GM19467 (cell line): ENCODE measurements around the gene COA3.

ENCODE experiments used
- ATAC-seq: cut with Tn5 transposase; IDR thresholded peaks from one replicate; pipeline ENCODE4 v1.9.1; 2021; ENCODE audit warnings: mild to moderate bottlenecking, moderate library complexity; ENCODE audit not compliant: unreplicated experiment

Gene COA3

GRCh38 chr17:42818379-42818778 lies 19.9 kb upstream of the COA3 start:
- ATAC-seq: no peak

- ATAC-seq: no peak
Observed at GRCh38 chr17:42817866-42818265, 19.4 kb upstream of the COA3 start.

DNA sequence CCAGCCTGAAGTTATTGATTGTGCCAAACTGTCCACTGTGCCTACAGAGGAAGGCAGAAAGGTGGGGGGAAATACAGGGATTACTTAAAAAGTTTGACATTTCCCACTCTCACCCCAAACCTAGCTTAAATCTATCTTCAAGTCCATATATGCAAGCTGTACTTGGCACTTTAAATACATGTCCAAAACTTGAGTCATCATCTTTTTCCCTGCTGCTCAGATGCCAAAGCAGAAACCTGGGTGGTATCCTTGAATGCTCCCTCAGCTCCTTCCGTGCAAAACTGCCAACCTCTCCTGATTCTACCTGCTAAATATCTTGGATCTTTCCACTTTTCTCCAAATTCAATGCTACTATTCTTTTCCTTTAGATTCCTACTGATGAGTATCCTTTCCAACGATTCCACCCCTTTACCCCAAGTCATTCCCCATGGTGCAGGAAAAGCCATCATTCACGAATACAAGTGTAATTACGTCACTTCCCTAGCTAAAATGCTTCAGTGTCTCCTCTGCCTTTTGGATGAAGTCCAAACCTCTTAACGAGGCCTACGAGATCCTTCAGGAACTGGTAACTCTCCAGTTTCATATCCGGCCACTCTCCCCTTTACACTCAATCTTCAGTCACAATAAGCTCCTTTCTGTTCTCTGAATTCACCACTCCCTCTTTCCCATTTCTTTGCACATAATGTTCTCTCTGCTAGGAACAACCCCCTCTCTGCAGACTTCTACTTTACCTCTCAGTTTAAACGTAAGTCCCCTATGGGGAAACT lies 16.3 kb upstream of the COA3 start:
- ATAC-seq: no peak

- ATAC-seq: no peak
Observed at GRCh38 chr17:42809250-42809649, 10.7 kb upstream of the COA3 start.

DNA sequence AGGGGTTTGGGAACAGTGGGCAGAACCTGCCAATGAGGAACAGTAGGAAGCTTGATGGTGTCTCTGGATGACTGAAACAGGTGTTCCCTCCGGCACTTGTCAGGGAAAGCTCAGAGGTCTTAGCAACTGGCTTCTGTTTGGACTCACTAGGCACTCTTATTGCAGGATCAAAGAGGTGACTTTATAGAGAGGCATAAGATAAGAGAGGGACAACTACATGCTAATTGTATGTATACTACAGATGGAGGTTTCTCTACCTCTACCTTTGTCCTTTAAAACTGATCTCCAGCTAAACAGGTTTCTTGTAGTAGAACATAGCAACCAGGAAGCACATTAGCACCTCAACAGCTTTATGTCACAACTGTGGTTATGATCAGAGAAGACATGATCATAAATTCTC lies 7.7 kb upstream of the COA3 start:
- no peak for ATAC-seq

DNA sequence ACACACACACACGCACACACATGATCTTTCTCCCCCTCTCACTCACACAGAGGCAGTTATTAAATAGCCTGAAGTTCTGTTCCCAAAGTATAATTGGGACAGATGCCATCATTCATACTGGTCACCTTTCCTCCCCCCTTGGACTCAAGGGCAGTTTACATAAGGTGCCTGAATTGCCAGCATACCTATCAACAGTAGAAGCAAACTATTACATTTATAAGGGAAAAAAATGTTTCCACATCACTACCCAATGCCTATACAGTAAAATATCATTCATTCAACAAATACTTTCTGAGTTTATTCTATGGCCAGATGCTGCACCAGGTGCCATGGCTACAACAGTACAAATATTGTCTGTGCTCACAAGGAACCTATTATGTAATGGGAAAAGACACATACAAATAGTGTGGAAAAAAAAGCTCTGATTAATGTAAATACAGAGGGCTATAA lies 6.4 kb upstream of the COA3 start:
- ATAC-seq: no peak

DNA sequence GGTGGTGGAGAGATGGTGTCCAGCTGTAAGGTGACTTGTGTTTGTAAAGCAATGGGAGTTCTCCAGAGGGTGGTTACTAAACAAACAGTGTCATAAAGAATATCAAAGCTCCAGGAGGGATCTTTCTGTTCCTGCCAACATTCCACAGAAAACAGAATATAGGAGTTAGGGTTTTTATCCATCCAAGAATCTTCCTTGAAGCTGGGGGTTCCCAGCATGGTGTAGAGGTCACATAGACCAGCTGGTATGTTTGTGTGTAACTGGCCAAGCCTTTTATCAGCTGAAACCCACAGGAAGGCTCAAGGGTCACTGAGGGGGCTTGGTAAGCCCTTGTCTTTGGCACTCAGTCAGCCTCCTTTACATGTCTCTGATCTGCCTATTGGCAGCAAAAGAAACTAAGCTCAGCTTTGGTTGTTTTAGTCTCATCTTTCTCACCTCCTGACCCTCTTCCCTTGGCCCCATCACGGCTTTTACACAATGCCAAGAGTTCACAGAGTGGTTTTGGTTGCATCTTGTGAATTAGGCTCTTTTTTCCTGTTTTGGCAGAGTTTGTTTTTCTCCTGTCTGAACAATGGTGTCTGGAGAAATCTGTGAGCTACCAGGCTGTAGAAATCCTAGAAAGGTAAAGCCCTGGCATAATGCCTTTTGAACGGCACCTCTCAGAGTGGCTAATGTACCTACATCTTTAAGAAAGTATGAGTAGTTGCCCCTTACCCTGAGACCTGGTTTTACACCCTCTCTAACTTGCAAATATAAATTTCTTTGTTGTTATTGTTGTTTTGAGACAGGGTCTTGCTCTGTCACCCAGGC lies 4.8 kb upstream of the COA3 start:
- ATAC-seq: no peak

GRCh38 chr17:42798011-42798382 lies 507 bp downstream of the COA3 start:
- no peak for ATAC-seq

DNA sequence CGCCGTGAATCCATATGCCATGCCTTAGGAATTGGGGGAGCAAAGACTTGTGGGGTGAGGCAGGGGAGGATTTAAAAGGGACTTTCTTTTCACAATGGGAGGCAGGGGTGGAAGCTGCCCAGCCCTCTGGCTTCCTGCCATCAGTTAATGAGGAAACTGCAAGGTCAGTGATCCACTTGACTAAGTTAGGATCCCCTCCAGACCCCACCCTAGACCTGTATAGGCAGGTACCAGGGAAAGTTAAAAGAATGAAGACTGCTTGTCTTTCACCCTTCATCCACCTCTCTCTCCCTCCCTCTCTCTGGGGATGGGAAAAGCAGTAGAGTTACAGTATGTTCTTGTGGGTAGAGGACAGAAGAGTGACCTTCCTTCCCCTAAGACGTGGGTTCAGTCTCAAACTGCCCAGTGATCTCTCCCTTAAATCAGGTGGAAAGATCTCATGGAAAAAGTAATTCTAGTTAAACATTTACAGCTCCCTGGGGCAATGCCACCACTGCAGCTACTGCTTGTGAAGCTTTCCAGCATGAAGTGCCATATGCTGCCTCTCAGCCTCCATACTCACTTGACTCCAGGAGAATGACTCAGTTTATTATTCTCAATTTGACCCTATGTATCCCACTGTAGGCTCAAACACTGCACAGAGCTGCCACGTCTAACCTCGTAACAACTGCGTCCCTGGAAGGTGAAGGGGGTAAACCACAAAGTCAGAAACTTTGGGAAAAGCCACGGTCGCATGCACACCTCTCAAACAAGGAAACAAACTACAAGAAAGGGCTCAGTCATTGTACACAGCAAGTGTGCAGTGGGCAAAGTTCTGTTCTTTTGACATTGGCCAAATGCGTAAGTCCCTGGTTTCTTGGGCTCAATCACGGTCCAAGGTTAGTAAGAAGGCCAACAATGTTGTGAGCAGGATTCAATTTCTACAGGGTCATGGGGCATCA lies 1.2 kb downstream of the COA3 start:
- no peak for ATAC-seq

DNA sequence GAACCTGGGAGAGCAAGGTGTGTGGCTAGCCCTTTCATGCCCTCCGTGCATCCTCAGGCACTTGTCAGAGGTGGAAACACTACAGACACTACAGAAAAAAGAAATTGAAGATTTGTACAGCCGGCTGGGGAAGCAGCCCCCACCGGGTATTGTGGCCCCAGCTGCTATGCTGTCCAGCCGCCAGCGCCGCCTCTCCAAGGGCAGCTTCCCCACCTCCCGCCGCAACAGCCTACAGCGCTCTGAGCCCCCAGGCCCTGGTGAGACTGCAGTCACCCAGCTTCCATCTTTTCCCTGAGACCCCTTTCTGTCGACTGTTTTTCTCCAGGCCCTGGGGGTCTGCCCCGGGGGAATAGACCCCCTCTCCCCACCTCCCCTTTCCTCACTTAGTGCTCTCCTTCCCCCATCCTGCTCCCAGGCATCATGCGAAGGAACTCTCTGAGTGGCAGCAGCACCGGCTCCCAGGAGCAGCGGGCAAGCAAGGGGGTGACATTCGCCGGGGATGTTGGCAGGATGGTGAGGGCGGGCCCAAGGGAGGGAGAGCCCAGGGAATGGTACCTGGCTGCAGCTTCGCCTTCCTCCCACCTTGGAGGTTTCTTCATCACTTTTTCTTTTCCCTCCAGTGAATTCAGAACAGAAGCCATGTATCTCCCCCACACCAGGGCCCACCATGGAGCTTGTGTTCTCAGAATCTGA lies 2.3 kb downstream of the COA3 start:
- no peak for ATAC-seq

DNA sequence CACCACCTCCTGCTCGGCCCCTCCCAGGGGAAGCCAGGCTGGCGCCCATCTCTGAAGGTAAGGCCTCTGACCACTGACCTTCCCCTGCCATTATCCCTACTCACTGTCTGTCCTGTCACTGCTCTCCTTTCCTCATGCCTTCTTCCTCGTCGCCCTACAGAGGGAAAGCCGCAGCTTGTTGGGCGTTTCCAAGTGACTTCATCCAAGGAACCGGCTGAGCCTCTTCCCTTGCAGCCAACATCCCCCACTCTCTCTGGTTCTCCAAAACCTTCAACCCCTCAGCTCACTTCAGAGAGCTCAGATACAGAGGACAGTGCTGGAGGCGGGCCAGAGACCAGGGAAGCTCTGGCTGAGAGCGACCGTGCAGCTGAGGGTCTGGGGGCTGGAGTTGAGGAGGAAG lies 3.0 kb downstream of the COA3 start:
- no peak for ATAC-seq

DNA sequence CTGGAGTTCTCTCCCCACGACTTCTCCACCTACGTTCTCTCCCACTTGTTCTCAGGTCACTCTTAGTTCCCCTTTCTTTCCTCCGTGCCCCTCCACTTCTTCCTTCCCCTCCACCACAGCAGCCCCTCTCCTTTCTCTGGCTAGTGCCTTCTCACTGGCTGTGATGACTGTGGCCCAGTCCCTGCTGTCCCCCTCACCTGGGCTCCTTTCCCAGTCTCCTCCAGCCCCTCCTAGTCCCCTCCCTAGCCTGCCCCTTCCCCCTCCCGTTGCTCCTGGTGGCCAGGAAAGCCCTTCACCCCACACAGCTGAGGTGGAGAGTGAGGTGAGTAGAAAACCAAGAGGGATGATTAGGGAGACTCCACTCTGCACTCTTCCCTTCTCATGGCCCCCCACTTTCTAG lies 3.4 kb downstream of the COA3 start:
- no peak for ATAC-seq

- ATAC-seq: no peak
Observed at GRCh38 chr17:42792545-42792944, 6.0 kb downstream of the COA3 start.

- ATAC-seq: no peak
Observed at GRCh38 chr17:42791948-42792347, 6.6 kb downstream of the COA3 start.

DNA sequence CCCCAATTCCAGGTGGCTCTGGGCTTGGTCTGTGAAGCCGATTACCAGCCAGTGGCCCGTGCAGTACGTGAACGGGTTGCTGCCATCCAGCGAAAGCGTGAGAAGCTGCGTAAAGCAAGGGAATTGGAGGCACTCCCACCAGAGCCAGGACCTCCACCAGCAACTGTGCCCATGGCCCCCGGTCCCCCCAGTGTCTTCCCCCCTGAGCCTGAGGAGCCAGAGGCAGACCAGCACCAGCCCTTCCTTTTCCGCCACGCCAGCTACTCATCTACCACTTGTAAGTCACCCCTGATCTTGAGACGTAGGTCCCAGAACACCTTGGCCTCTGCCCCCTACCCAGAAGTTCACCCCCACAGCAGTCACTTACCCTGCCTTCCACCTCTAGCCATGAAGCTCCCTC lies 11.2 kb downstream of the COA3 start:
- ATAC-seq: no peak

DNA sequence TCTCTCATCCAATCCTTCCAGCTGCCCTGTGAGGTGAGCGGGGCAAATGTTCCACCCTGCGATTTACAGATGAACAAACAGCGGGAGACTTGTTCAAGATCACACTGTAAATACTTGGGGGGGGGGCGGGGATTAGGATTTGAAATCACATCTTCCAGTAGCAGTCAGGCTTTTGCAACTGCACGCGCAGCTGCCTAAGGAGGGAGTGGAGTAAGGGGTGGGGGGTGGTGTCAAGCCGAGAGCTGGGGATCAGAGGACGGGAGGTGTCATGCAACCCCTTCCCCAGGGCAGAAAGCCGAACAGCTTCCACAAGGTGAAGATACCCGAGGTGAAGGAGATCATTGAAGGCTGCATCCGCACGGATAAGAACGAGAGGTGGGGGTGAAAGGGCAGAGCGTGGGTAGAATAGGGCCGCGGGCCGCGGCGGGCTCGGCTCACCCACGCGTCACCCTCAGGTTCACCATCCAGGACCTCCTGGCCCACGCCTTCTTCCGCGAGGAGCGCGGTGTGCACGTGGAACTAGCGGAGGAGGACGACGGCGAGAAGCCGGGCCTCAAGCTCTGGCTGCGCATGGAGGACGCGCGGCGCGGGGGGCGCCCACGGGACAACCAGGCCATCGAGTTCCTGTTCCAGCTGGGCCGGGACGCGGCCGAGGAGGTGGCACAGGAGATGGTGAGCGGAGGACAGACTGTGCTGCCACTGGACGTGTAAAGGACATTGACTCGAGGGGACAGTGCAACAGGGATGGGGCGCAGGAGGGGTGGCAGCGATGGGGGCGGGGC lies 13.5 kb downstream of the COA3 start:
- ATAC-seq: no peak

- ATAC-seq: no peak
Observed at GRCh38 chr17:42784409-42784808, 14.1 kb downstream of the COA3 start.

DNA sequence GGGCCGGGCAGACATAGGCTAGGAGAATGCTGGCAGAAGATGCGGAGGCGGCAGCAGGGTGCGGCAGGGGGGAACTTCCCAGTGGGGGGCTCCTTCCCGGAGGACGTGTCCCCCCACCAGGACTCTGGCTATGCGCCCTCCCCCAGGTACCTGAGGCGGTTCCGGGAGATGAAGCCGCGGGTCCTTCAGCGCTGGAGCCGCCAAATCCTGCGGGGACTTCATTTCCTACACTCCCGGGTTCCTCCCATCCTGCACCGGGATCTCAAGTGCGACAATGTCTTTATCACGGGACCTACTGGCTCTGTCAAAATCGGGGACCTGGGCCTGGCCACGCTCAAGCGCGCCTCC lies 14.7 kb downstream of the COA3 start:
- no peak for ATAC-seq

- ATAC-seq: no peak
Observed at GRCh38 chr17:42783062-42783790, 15.3 kb downstream of the COA3 start.
